Lower leg skin (tissue), 3 donors: ENCODE results near the gene SYNGR3.

Source experiments
- POLR2A ChIP-seq, 2 donors: fragments of 450-650 bp; IDR thresholded peaks; one replicate each; pipeline ENCODE4 v1.6.1; 2016 to 2017; ENCODE audit warnings: antibody characterized with exemption in 2 of 2, mild to moderate bottlenecking in 1 of 2, moderate library complexity in 1 of 2
- TF ChIP-seq, protein P1 (sequence below), 3 donors: fragments of 450-650 bp; IDR thresholded peaks; one replicate each; pipeline ENCODE4 v1.5.1; 2016; ENCODE audit warnings: antibody characterized with exemption in 3 of 3, mild to moderate bottlenecking in 3 of 3, moderate library complexity in 2 of 3

GRCh38 chr16:2030036-2030435 lies 40.3 kb downstream of the SYNGR3 start:
- TF ChIP-seq, protein P1, sequence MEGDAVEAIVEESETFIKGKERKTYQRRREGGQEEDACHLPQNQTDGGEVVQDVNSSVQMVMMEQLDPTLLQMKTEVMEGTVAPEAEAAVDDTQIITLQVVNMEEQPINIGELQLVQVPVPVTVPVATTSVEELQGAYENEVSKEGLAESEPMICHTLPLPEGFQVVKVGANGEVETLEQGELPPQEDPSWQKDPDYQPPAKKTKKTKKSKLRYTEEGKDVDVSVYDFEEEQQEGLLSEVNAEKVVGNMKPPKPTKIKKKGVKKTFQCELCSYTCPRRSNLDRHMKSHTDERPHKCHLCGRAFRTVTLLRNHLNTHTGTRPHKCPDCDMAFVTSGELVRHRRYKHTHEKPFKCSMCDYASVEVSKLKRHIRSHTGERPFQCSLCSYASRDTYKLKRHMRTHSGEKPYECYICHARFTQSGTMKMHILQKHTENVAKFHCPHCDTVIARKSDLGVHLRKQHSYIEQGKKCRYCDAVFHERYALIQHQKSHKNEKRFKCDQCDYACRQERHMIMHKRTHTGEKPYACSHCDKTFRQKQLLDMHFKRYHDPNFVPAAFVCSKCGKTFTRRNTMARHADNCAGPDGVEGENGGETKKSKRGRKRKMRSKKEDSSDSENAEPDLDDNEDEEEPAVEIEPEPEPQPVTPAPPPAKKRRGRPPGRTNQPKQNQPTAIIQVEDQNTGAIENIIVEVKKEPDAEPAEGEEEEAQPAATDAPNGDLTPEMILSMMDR (IDR thresholded peaks at IDR 0.05): no peak
- TF ChIP-seq POLR2A (IDR thresholded peaks at IDR 0.05): no peak
